Tibial nerve (tissue), 4 donors: ENCODE results near the gene LCN9.

ENCODE experiments used
- EP300 ChIP-seq, 2 donors: sonication (generic); formaldehyde crosslinking; IDR thresholded peaks; one replicate each; pipeline ENCODE4 v1.6.1; 2017; ENCODE audit warnings: antibody characterized with exemption in 2 of 2, mild to moderate bottlenecking in 1 of 2
- TF ChIP-seq, protein P1 (sequence below), 5 experiments: fragments of 200-600 bp in 3 of 5; fragments of 450-650 bp in 2 of 5; sonication (generic) in 3 of 5; IDR thresholded peaks; one replicate each; pipeline ENCODE4 v1.5.1; 2016 to 2019; ENCODE audit warnings: antibody characterized with exemption in 5 of 5, mild to moderate bottlenecking in 3 of 5, moderate library complexity in 2 of 5

GRCh38 chr9:135676891-135677290, 13.8 kb downstream of the LCN9 start:
- no peak for TF ChIP-seq EP300 (IDR thresholded peaks at IDR 0.05)
- TF ChIP-seq, protein P1, sequence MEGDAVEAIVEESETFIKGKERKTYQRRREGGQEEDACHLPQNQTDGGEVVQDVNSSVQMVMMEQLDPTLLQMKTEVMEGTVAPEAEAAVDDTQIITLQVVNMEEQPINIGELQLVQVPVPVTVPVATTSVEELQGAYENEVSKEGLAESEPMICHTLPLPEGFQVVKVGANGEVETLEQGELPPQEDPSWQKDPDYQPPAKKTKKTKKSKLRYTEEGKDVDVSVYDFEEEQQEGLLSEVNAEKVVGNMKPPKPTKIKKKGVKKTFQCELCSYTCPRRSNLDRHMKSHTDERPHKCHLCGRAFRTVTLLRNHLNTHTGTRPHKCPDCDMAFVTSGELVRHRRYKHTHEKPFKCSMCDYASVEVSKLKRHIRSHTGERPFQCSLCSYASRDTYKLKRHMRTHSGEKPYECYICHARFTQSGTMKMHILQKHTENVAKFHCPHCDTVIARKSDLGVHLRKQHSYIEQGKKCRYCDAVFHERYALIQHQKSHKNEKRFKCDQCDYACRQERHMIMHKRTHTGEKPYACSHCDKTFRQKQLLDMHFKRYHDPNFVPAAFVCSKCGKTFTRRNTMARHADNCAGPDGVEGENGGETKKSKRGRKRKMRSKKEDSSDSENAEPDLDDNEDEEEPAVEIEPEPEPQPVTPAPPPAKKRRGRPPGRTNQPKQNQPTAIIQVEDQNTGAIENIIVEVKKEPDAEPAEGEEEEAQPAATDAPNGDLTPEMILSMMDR (IDR thresholded peaks at IDR 0.05), result no peak
